Large intestine (tissue), 3 donors: Measurements from ENCODE around the gene ROR2. TPM values are rescaled to one million over a fixed set of nuclear protein-coding genes. Genes with fewer than 3 reads are reported as not detected.
"Not testable (repeated sequence)": the region's sequence is repeated elsewhere in the genome, so short reads cannot be mapped to it uniquely, and the experiment has no call there.

Experiments used
- DNase-seq, 2 donors: peaks; one replicate each; pipeline versions ENCODE4 v3.0.0 to v3.0.0-alpha.2; 2013
- H3K27ac ChIP-seq: one replicate; pipeline ENCODE4 v1.5.1; 2013; ENCODE audit warnings: low read length
- H3K27me3 ChIP-seq: 2 replicates; pipeline ENCODE4 v1.6.1; 2013; ENCODE audit warnings: low read length; ENCODE audit not compliant: control insufficient read depth, insufficient read depth
- H3K36me3 ChIP-seq: 2 replicates; pipeline ENCODE4 v1.6.1; 2013; ENCODE audit warnings: low read length; ENCODE audit not compliant: control insufficient read depth, insufficient read depth
- H3K4me1 ChIP-seq: one replicate; pipeline ENCODE4 v1.6.1; 2013; ENCODE audit warnings: low read length; ENCODE audit not compliant: control insufficient read depth, insufficient read depth
- H3K4me3 ChIP-seq: one replicate; pipeline ENCODE4 v1.5.1; 2013; ENCODE audit warnings: low read length
- H3K9me3 ChIP-seq: one replicate; pipeline ENCODE4 v1.6.1; 2013; ENCODE audit warnings: mild to moderate bottlenecking, low read depth, low read length, moderate library complexity; ENCODE audit not compliant: control insufficient read depth
- WGBS: methylation state at CpG from one replicate; pipeline ENCODE4 v1.1.5; 2013; ENCODE audit warnings: low lambda C conversion rate; ENCODE audit not compliant: insufficient coverage; 5-methylcytosine and 5-hydroxymethylcytosine counted together
- polyA plus RNA-seq: library from polyadenylated mRNA; unstranded; fragments of 120-200 nt; gene quantifications from one replicate; pipeline ENCODE4 v1.2.1, GENCODE V29; 2013

The ROR2 gene
- polyA plus RNA-seq, 1 donor = 17.5 TPM

GRCh38 chr9:91534374-91534773 lies 415.7 kb downstream of the ROR2 start:
- no peak overlapping the region for H3K27ac ChIP-seq
- no peaks in the 10 kb centered on the region for H3K9me3 ChIP-seq
- H3K4me3 ChIP-seq = no peak overlapping the region
- no peaks in the 10 kb centered on the region for H3K27me3 ChIP-seq
- no peak for DNase-seq
- peaks cover 20% of the 10 kb centered on the region for H3K4me1 ChIP-seq
- no peaks in the 10 kb centered on the region for H3K36me3 ChIP-seq

- H3K27ac ChIP-seq = no peak overlapping the region
- H3K4me1 ChIP-seq = peaks cover 20% of the 10 kb centered on the region
- no peak overlapping the region for H3K4me3 ChIP-seq
- H3K36me3 ChIP-seq = no peaks in the 10 kb centered on the region
- no peaks in the 10 kb centered on the region for H3K27me3 ChIP-seq
- DNase-seq = no peak
- no peaks in the 10 kb centered on the region for H3K9me3 ChIP-seq
- WGBS = 100% methylated on average over 1 of the region's 7 CpGs
Observed at GRCh38 chr9:91533382-91533781, 416.6 kb downstream of the ROR2 start.

GRCh38 chr9:91532325-91532724 lies 417.7 kb downstream of the ROR2 start:
- peaks cover 17% of the 10 kb centered on the region for H3K4me1 ChIP-seq
- no peaks in the 10 kb centered on the region for H3K9me3 ChIP-seq
- DNase-seq = no peak
- no peaks in the 10 kb centered on the region for H3K36me3 ChIP-seq
- H3K27me3 ChIP-seq = no peaks in the 10 kb centered on the region
- 100% methylated on average over 1 of the region's 3 CpGs for WGBS
- no peak overlapping the region for H3K4me3 ChIP-seq
- no peak overlapping the region for H3K27ac ChIP-seq

- Histone ChIP-seq H3K4me1 (peaks cover 7% of the 10 kb centered on the region), H3K4me3 (no peak overlapping the region), H3K9me3 (no peaks in the 10 kb centered on the region), H3K27ac (no peak overlapping the region), H3K27me3 (no peaks in the 10 kb centered on the region), H3K36me3 (no peaks in the 10 kb centered on the region)
- no CpG with 5 or more reads among the region's 2 CpGs for WGBS
- no peak for DNase-seq
Observed at GRCh38 chr9:91530829-91531228, 419.2 kb downstream of the ROR2 start.

GRCh38 chr9:91522481-91522880 lies 427.5 kb downstream of the ROR2 start:
- H3K36me3 ChIP-seq = no peaks in the 10 kb centered on the region
- no peak for DNase-seq
- H3K4me1 ChIP-seq = no peaks in the 10 kb centered on the region
- H3K27ac ChIP-seq = no peak overlapping the region
- no peaks in the 10 kb centered on the region for H3K27me3 ChIP-seq
- no CpG with 5 or more reads among the region's 1 CpG for WGBS
- H3K9me3 ChIP-seq = peaks cover 6% of the 10 kb centered on the region
- no peak overlapping the region for H3K4me3 ChIP-seq

- Histone ChIP-seq H3K27me3 (no peaks in the 10 kb centered on the region), H3K36me3 (no peaks in the 10 kb centered on the region), H3K9me3 (peaks cover 2% of the 10 kb centered on the region), H3K4me3 (no peak overlapping the region), H3K4me1 (peaks cover 3% of the 10 kb centered on the region), H3K27ac (no peak overlapping the region)
- WGBS = no CpG with 5 or more reads among the region's 2 CpGs
- DNase-seq = no peak
Observed at GRCh38 chr9:91519520-91520277, 430.3 kb downstream of the ROR2 start.

GRCh38 chr9:91518462-91518861 lies 431.6 kb downstream of the ROR2 start:
- Histone ChIP-seq H3K36me3 (no peaks in the 10 kb centered on the region), H3K4me1 (peaks cover 3% of the 10 kb centered on the region), H3K4me3 (no peak overlapping the region), H3K9me3 (no peaks in the 10 kb centered on the region), H3K27me3 (no peaks in the 10 kb centered on the region), H3K27ac (no peak overlapping the region)
- WGBS = 100% methylated on average over 2 of the region's 5 CpGs
- no peak for DNase-seq

- WGBS = no CpG with 5 or more reads among the region's 3 CpGs
- Histone ChIP-seq H3K36me3 (no peaks in the 10 kb centered on the region), H3K4me3 (no peak overlapping the region), H3K27ac (no peak overlapping the region), H3K4me1 (peaks cover 3% of the 10 kb centered on the region), H3K27me3 (no peaks in the 10 kb centered on the region), H3K9me3 (no peaks in the 10 kb centered on the region)
- DNase-seq = no peak
Observed at GRCh38 chr9:91517801-91518200, 432.2 kb downstream of the ROR2 start.

- not testable (repeated sequence) for DNase-seq, H3K9me3 ChIP-seq, H3K36me3 ChIP-seq, H3K4me1 ChIP-seq, H3K27ac ChIP-seq, H3K4me3 ChIP-seq, H3K27me3 ChIP-seq
- no CpG with 5 or more reads among the region's 4 CpGs for WGBS
Observed at GRCh38 chr9:91517332-91517731, 432.7 kb downstream of the ROR2 start.

- Histone ChIP-seq H3K9me3 (no peaks in the 10 kb centered on the region), H3K27me3 (no peaks in the 10 kb centered on the region), H3K4me3 (no peak overlapping the region), H3K36me3 (no peaks in the 10 kb centered on the region), H3K4me1 (peaks cover 3% of the 10 kb centered on the region), H3K27ac (no peak overlapping the region)
- DNase-seq = no peak
- WGBS = 100% methylated on average over 2 of the region's 5 CpGs
Observed at GRCh38 chr9:91516777-91517176, 433.3 kb downstream of the ROR2 start.

- Histone ChIP-seq H3K36me3 (no peaks in the 10 kb centered on the region), H3K4me1 (peaks cover 3% of the 10 kb centered on the region), H3K4me3 (no peak overlapping the region), H3K27ac (no peak overlapping the region), H3K27me3 (no peaks in the 10 kb centered on the region), H3K9me3 (no peaks in the 10 kb centered on the region)
- DNase-seq = no peak
- no CpG with 5 or more reads among the region's 4 CpGs for WGBS
Observed at GRCh38 chr9:91516081-91516480, 433.9 kb downstream of the ROR2 start.
